Esophagus muscularis mucosa (tissue), 3 donors: Measurements from ENCODE around the gene TNFRSF14.

ENCODE experiments used
- POLR2AphosphoS5 ChIP-seq, 2 donors: sonication (generic); formaldehyde crosslinking; IDR thresholded peaks; one replicate each; pipeline ENCODE4 v1.6.1; 2017; ENCODE audit warnings: antibody characterized with exemption in 2 of 2
- TF ChIP-seq, protein P1 (sequence below), 3 experiments: fragments of 200-600 bp in 2 of 3; fragments of 450-650 bp in 1 of 3; sonication (generic) in 2 of 3; IDR thresholded peaks; one replicate each; pipeline ENCODE4 v1.5.1; 2017 to 2019; ENCODE audit warnings: antibody characterized with exemption in 3 of 3, mild to moderate bottlenecking in 2 of 3, moderate library complexity in 1 of 3

- TF ChIP-seq, protein P1, sequence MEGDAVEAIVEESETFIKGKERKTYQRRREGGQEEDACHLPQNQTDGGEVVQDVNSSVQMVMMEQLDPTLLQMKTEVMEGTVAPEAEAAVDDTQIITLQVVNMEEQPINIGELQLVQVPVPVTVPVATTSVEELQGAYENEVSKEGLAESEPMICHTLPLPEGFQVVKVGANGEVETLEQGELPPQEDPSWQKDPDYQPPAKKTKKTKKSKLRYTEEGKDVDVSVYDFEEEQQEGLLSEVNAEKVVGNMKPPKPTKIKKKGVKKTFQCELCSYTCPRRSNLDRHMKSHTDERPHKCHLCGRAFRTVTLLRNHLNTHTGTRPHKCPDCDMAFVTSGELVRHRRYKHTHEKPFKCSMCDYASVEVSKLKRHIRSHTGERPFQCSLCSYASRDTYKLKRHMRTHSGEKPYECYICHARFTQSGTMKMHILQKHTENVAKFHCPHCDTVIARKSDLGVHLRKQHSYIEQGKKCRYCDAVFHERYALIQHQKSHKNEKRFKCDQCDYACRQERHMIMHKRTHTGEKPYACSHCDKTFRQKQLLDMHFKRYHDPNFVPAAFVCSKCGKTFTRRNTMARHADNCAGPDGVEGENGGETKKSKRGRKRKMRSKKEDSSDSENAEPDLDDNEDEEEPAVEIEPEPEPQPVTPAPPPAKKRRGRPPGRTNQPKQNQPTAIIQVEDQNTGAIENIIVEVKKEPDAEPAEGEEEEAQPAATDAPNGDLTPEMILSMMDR (IDR thresholded peaks at IDR 0.05) = no peak
- no peak for TF ChIP-seq POLR2AphosphoS5 (IDR thresholded peaks at IDR 0.05)
Observed at GRCh38 chr1:2517966-2518365, 38.2 kb upstream of the TNFRSF14 start.
